PC-3 (cell line): ENCODE results near the gene RALGPS1.

ENCODE experiments used
- CTCF ChIP-seq: fragments of 300-600 bp; sonication (generic); conservative IDR thresholded peaks from 2 replicates; pipeline ENCODE4 v1.5.1; 2017; ENCODE audit warnings: antibody characterized with exemption, low read depth, mild to moderate bottlenecking, low read length
- EZH2 ChIP-seq: fragments of 300-600 bp; sonication (generic); IDR thresholded peaks from one replicate; pipeline ENCODE4 v1.6.1; 2017; ENCODE audit warnings: antibody characterized with exemption, mild to moderate bottlenecking, low read length; ENCODE audit not compliant: unreplicated experiment
- EZH2phosphoT487 ChIP-seq: fragments of 300-600 bp; sonication (generic); IDR thresholded peaks from 2 replicates; pipeline ENCODE4 v1.6.1; 2018; ENCODE audit warnings: mild to moderate bottlenecking, antibody characterized with exemption, low read length, borderline replicate concordance

DNA sequence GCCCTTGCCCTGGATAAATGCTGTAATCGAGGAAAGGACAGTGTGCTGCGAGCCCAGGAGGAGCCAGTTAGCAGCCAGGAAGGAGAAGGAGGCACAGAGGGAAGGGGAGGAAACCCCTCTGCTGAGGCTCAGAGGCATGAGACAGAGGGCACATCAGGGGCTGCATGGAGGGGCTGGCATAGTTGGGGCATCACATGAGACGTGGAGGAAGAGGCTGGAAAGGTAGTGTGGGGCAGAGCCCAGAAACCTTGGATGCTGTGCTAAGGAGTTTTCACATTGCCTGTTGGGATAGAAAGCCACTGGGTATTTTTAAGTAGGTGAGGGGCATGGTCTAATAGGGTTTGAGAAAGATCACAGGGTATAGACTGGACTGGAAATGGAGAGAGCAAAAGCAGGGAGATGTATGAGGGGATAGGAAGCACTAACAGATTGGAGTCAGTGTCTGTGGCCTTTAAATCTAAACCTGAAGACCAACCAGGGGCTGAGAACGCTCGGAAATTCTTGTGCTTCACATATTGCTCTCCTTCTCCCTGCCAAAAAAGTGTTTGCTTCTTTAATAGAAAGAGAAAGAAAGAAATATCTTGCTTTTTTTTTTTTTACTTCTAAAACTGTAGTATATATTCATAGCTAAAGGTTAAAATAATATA is 240.9 kb downstream of the RALGPS1 start:
- no peak for TF ChIP-seq CTCF
- TF ChIP-seq EZH2phosphoT487, result no peak
- TF ChIP-seq EZH2, result no peak
